Measurements from ENCODE around the gene GIGYF2.

GIGYF2 gene

GRCh38 chr2:232750135-232750671, 53.1 kb downstream of the GIGYF2 start:
- H3K4me1 ChIP-seq (ENCODE audit: insufficient read depth, insufficient read length) = no peaks in the 10 kb centered on the region
- no peak for DNase-seq (ENCODE audit: low read depth, low spot score)
- no peak for TF ChIP-seq ZNF274 (IDR thresholded peaks at IDR 0.05; ENCODE audit: low read depth, low read length)
- no peak for TF ChIP-seq YY1 (IDR thresholded peaks at IDR 0.05; ENCODE audit: insufficient read depth, insufficient read length)
- no peak for TF ChIP-seq SUZ12 (IDR thresholded peaks at IDR 0.05; ENCODE audit: extremely low read depth, insufficient read depth, insufficient read length)
- H3K4me3 ChIP-seq (ENCODE audit: insufficient read length, low read depth) = no peak overlapping the region
- H3K9me3 ChIP-seq (ENCODE audit: insufficient read depth, low read length) = no peaks in the 10 kb centered on the region
- no peak overlapping the region for H3K9ac ChIP-seq (ENCODE audit: insufficient read length, low read depth)
- H3K36me3 ChIP-seq (ENCODE audit: insufficient read depth, insufficient read length, low read length) = peaks cover 68% of the 10 kb centered on the region
- no peaks in the 10 kb centered on the region for H3K27me3 ChIP-seq (ENCODE audit: insufficient read depth, insufficient read length)

- no peak for DNase-seq (ENCODE audit: low read depth, low spot score)
- Histone ChIP-seq H3K4me3 (ENCODE audit: insufficient read length, low read depth) (no peak overlapping the region), H3K36me3 (ENCODE audit: insufficient read depth, insufficient read length, low read length) (peaks cover 63% of the 10 kb centered on the region), H3K9ac (ENCODE audit: insufficient read length, low read depth) (no peak overlapping the region), H3K27me3 (ENCODE audit: insufficient read depth, insufficient read length) (no peaks in the 10 kb centered on the region), H3K4me1 (ENCODE audit: insufficient read depth, insufficient read length) (no peaks in the 10 kb centered on the region), H3K9me3 (ENCODE audit: insufficient read depth, low read length) (no peaks in the 10 kb centered on the region)
- TF ChIP-seq SUZ12 (IDR thresholded peaks at IDR 0.05; ENCODE audit: extremely low read depth, insufficient read depth, insufficient read length) = no peak
- TF ChIP-seq YY1 (IDR thresholded peaks at IDR 0.05; ENCODE audit: insufficient read depth, insufficient read length) = no peak
- TF ChIP-seq ZNF274 (IDR thresholded peaks at IDR 0.05; ENCODE audit: low read depth, low read length) = no peak
Measured at GRCh38 chr2:232757905-232758304, 60.8 kb downstream of the GIGYF2 start.

DNA sequence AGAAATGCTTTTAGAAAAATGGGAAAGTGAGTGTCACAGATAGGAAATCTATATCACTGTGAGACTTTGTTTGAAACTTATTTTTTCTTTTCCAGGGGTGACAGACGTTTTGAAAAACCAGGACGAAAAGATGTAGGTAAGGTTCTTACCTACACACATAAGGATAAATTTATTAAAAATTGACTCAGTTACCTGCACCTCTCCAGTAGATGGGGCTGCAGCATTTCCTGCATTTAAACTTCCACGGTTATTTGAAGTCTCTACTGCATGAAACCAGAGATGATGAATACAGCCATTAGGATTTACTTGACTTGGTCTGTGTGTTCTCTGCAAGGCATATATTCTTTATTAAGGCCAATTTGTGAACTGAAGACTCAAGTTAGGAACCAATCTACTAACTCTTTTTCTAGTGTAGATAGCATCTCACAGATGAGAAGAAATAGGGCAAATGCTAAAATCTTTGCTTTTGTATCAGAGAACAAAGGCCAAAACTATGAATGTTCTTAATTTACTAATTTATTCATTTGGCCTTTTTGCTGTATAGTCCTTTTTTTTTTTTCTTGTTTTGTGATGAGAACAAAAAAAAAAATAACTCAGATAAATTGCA, 64.3 kb downstream of the GIGYF2 start:
- peaks cover 66% of the 10 kb centered on the region for H3K36me3 ChIP-seq (ENCODE audit: insufficient read depth, insufficient read length, low read length)
- DNase-seq (ENCODE audit: low read depth, low spot score) = no peak
- no peak overlapping the region for H3K4me3 ChIP-seq (ENCODE audit: insufficient read length, low read depth)
- H3K4me1 ChIP-seq (ENCODE audit: insufficient read depth, insufficient read length) = no peaks in the 10 kb centered on the region
- no peak overlapping the region for H3K9ac ChIP-seq (ENCODE audit: insufficient read length, low read depth)
- H3K27me3 ChIP-seq (ENCODE audit: insufficient read depth, insufficient read length) = no peaks in the 10 kb centered on the region
- no peaks in the 10 kb centered on the region for H3K9me3 ChIP-seq (ENCODE audit: insufficient read depth, low read length)
- TF ChIP-seq YY1 (IDR thresholded peaks at IDR 0.05; ENCODE audit: insufficient read depth, insufficient read length) (no peak), ZNF274 (IDR thresholded peaks at IDR 0.05; ENCODE audit: low read depth, low read length) (no peak), SUZ12 (IDR thresholded peaks at IDR 0.05; ENCODE audit: extremely low read depth, insufficient read depth, insufficient read length) (no peak)

GRCh38 chr2:232767866-232768265, 70.7 kb downstream of the GIGYF2 start:
- peaks cover 68% of the 10 kb centered on the region for H3K36me3 ChIP-seq (ENCODE audit: insufficient read depth, insufficient read length, low read length)
- no peak for DNase-seq (ENCODE audit: low read depth, low spot score)
- H3K27me3 ChIP-seq (ENCODE audit: insufficient read depth, insufficient read length) = no peaks in the 10 kb centered on the region
- TF ChIP-seq ZNF274 (IDR thresholded peaks at IDR 0.05; ENCODE audit: low read depth, low read length) = no peak
- TF ChIP-seq SUZ12 (IDR thresholded peaks at IDR 0.05; ENCODE audit: extremely low read depth, insufficient read depth, insufficient read length) = no peak
- TF ChIP-seq YY1 (IDR thresholded peaks at IDR 0.05; ENCODE audit: insufficient read depth, insufficient read length) = no peak
- H3K9me3 ChIP-seq (ENCODE audit: insufficient read depth, low read length) = no peaks in the 10 kb centered on the region
- no peak overlapping the region for H3K9ac ChIP-seq (ENCODE audit: insufficient read length, low read depth)
- no peak overlapping the region for H3K4me3 ChIP-seq (ENCODE audit: insufficient read length, low read depth)
- no peaks in the 10 kb centered on the region for H3K4me1 ChIP-seq (ENCODE audit: insufficient read depth, insufficient read length)

GRCh38 chr2:232770207-232770606, 73.1 kb downstream of the GIGYF2 start:
- peaks cover 54% of the 10 kb centered on the region for H3K36me3 ChIP-seq (ENCODE audit: insufficient read depth, insufficient read length, low read length)
- TF ChIP-seq SUZ12 (IDR thresholded peaks at IDR 0.05; ENCODE audit: extremely low read depth, insufficient read depth, insufficient read length) = no peak
- TF ChIP-seq ZNF274 (IDR thresholded peaks at IDR 0.05; ENCODE audit: low read depth, low read length) = no peak
- TF ChIP-seq YY1 (IDR thresholded peaks at IDR 0.05; ENCODE audit: insufficient read depth, insufficient read length) = no peak
- H3K4me1 ChIP-seq (ENCODE audit: insufficient read depth, insufficient read length) = no peaks in the 10 kb centered on the region
- H3K27me3 ChIP-seq (ENCODE audit: insufficient read depth, insufficient read length) = no peaks in the 10 kb centered on the region
- no peak overlapping the region for H3K9ac ChIP-seq (ENCODE audit: insufficient read length, low read depth)
- no peak overlapping the region for H3K4me3 ChIP-seq (ENCODE audit: insufficient read length, low read depth)
- no peak for DNase-seq (ENCODE audit: low read depth, low spot score)
- H3K9me3 ChIP-seq (ENCODE audit: insufficient read depth, low read length) = no peaks in the 10 kb centered on the region

GRCh38 chr2:232771870-232772269, 74.7 kb downstream of the GIGYF2 start:
- Histone ChIP-seq H3K27me3 (ENCODE audit: insufficient read depth, insufficient read length) (no peaks in the 10 kb centered on the region), H3K4me3 (ENCODE audit: insufficient read length, low read depth) (no peak overlapping the region), H3K36me3 (ENCODE audit: insufficient read depth, insufficient read length, low read length) (peaks cover 40% of the 10 kb centered on the region), H3K9ac (ENCODE audit: insufficient read length, low read depth) (no peak overlapping the region), H3K9me3 (ENCODE audit: insufficient read depth, low read length) (no peaks in the 10 kb centered on the region), H3K4me1 (ENCODE audit: insufficient read depth, insufficient read length) (no peaks in the 10 kb centered on the region)
- DNase-seq (ENCODE audit: low read depth, low spot score) = no peak
- no peak for TF ChIP-seq YY1 (IDR thresholded peaks at IDR 0.05; ENCODE audit: insufficient read depth, insufficient read length)
- TF ChIP-seq SUZ12 (IDR thresholded peaks at IDR 0.05; ENCODE audit: extremely low read depth, insufficient read depth, insufficient read length) = no peak
- TF ChIP-seq ZNF274 (IDR thresholded peaks at IDR 0.05; ENCODE audit: low read depth, low read length) = no peak

DNA sequence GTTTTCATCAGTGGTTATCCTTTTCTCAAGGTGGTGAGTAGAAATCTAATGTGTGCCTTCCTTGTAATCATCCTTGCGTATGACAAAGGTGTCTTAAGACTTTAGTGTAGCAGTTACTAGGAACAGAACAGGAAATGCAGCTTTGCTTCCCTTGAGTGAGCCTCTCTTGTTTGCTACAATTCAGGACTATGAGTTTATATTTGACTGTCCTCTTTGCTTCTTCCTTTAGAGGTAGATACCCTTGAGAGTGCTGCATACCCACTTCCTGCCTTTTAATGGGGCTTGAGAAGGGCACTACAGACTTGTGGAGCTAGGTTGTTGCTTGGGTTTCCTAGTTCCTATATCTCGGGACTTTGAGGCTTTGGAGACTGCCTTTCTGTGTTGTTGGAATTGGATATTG, 75.4 kb downstream of the GIGYF2 start:
- Histone ChIP-seq H3K4me3 (ENCODE audit: insufficient read length, low read depth) (no peak overlapping the region), H3K9ac (ENCODE audit: insufficient read length, low read depth) (no peak overlapping the region), H3K9me3 (ENCODE audit: insufficient read depth, low read length) (no peaks in the 10 kb centered on the region), H3K36me3 (ENCODE audit: insufficient read depth, insufficient read length, low read length) (peaks cover 39% of the 10 kb centered on the region), H3K27me3 (ENCODE audit: insufficient read depth, insufficient read length) (no peaks in the 10 kb centered on the region), H3K4me1 (ENCODE audit: insufficient read depth, insufficient read length) (no peaks in the 10 kb centered on the region)
- TF ChIP-seq ZNF274 (IDR thresholded peaks at IDR 0.05; ENCODE audit: low read depth, low read length) (no peak), YY1 (IDR thresholded peaks at IDR 0.05; ENCODE audit: insufficient read depth, insufficient read length) (no peak), SUZ12 (IDR thresholded peaks at IDR 0.05; ENCODE audit: extremely low read depth, insufficient read depth, insufficient read length) (no peak)
- DNase-seq (ENCODE audit: low read depth, low spot score) = no peak
